ENCODE results near the gene GPR32. TPM values are rescaled to one million over a fixed set of nuclear protein-coding genes. Genes with fewer than 3 reads are reported as not detected.
A peak's percentile ranks its signal among the peaks of the same experiment; 100 is the strongest.

GPR32 gene
- total and polyA plus RNA-seq, 2 of the 8 experiments (the other 6 are each of a cell fraction or from before 2014, with no cell fraction given): not detected

- peak overlapping the region; percentile 88 for H2BK5ac ChIP-seq (ENCODE audit: low read depth, low read length)
- FAIRE-seq (peak; percentile 71), DNase-seq (ENCODE audit: low read depth in 1 of 2, low spot score in 2 of 2) (peak; percentile 99)
- peaks cover 1 to 5% of the 10 kb centered on the region in 2 experiments for H4K20me1 ChIP-seq (replicated peaks in 1 of 2; ENCODE audit: control insufficient read depth in 1 of 2, insufficient read depth in 2 of 2, low read length in 2 of 2)
- H2AFZ ChIP-seq (ENCODE audit: low read length): no peak overlapping the region; the same call in 1 of the 2 replicates
- H2BK20ac ChIP-seq (ENCODE audit: low read length): no peak overlapping the region
- peak overlapping the region in 3 of 4 experiments; percentile 74 to 79 (median 78); a peak in 5 of 7 replicates for H3K9ac ChIP-seq (replicated peaks in 1 of 4; ENCODE audit: extremely low read depth in 1 of 4, low read depth in 3 of 4, low read length in 3 of 4)
- H3K4ac ChIP-seq (replicated peaks; ENCODE audit: insufficient read length, low read depth, low read length): no peak overlapping the region
- peaks cover 14% of the 10 kb centered on the region for H3K23me2 ChIP-seq (ENCODE audit: low read depth, low read length)
- no peaks in the 10 kb centered on the region for H3K79me1 ChIP-seq (ENCODE audit: low read depth, low read length)
- ChIA-PET CTCF (ENCODE audit: partially characterized antibody) (interaction anchor here (0.5 to 6.2 kb wide), 30 partner anchors 10 to 339 kb away, joined by 3 to 134 read pairs (median 4); no protein-coding TSS in a partner anchor), POLR2A (ENCODE audit: partially characterized antibody) (interaction anchor here (0.6 to 11.8 kb wide), 12 partner anchors 10 to 413 kb away, joined by 3 to 72 read pairs (median 4); partner anchors contain the start of gene KLK3)
- WGBS, 2 experiments (ENCODE audit: extremely low coverage in 1 of 2, insufficient coverage in 1 of 2, insufficient read length in 1 of 2, insufficient replicate concordance in 2 of 2, low coverage in 1 of 2, low lambda C conversion rate in 2 of 2, missing lambda C conversion rate in 1 of 2): 2% methylated on average over 46 of the region's 65 CpGs; no CpG with 5 or more reads in 1 of the 2 experiments
- H3K79me2 ChIP-seq (ENCODE audit: control insufficient read depth in 1 of 2, insufficient read depth in 2 of 2, low read length in 2 of 2): peaks cover 0 to 5% of the 10 kb centered on the region in 2 experiments; a peak in 1 of 4 replicates
- no peak overlapping the region for H2BK120ac ChIP-seq (replicated peaks; ENCODE audit: low read depth, low read length)
- no peak overlapping the region for H3K23ac ChIP-seq (ENCODE audit: insufficient read length)
- H3K56ac ChIP-seq (replicated peaks; ENCODE audit: insufficient read length, low read depth, low read length): peak overlapping the region; percentile 81
- H4K91ac ChIP-seq (replicated peaks; ENCODE audit: insufficient read length, low read length): no peak overlapping the region
- H2BK12ac ChIP-seq (ENCODE audit: low read depth, low read length): 0 out of 2 replicates have a peak overlapping the region, but pooled peaks have one; percentile 39
- peak overlapping the region; percentile 20; the same call in 1 of the 2 replicates for H3K27ac ChIP-seq (ENCODE audit: low read depth, low read length)
- H2AK5ac ChIP-seq (ENCODE audit: low read depth, low read length): no peak overlapping the region
- no peaks in the 10 kb centered on the region for H3K9me3 ChIP-seq (ENCODE audit: insufficient read depth in 2 of 2, low read depth in 1 of 2, low read length in 1 of 2)
- H3K4me3 ChIP-seq (ENCODE audit: extremely low read depth in 1 of 4, insufficient read depth in 2 of 4, low read depth in 3 of 4, low read length in 4 of 4): peak overlapping the region; percentile 68 to 82 (median 74)
- peak overlapping the region; percentile 95; the same call in 1 of the 2 replicates for H2BK15ac ChIP-seq (ENCODE audit: low read length)
- no peaks in the 10 kb centered on the region for H3K36me3 ChIP-seq (ENCODE audit: control insufficient read depth in 2 of 4, insufficient read depth in 4 of 4, low read length in 3 of 4)
- H3K4me2 ChIP-seq (ENCODE audit: insufficient read depth in 1 of 2, low read depth in 2 of 2, low read length in 2 of 2): peak overlapping the region; percentile 82 to 96
- H3K18ac ChIP-seq (ENCODE audit: extremely low read depth, low read length): peak overlapping the region; percentile 94
- peak overlapping the region; percentile 83 for H4K8ac ChIP-seq (ENCODE audit: extremely low read depth, insufficient read depth, low read length)
- H4K5ac ChIP-seq (ENCODE audit: insufficient read length, low read depth, low read length): peak overlapping the region; percentile 44
- H3K4me1 ChIP-seq (replicated peaks in 1 of 4; ENCODE audit: control insufficient read depth in 3 of 4, insufficient read depth in 4 of 4, low read length in 3 of 4): peaks cover 3 to 39% (median 26%) of the 10 kb centered on the region in 4 experiments
- H3K14ac ChIP-seq (ENCODE audit: insufficient read length): no peak overlapping the region
- peaks cover 4 to 39% (median 26%) of the 10 kb centered on the region in 4 experiments for H3K27me3 ChIP-seq (replicated peaks in 1 of 4; ENCODE audit: control insufficient read depth in 3 of 4, extremely low read depth in 1 of 4, insufficient read depth in 3 of 4, low read length in 3 of 4)
- TF ChIP-seq TAF1 (IDR thresholded peaks at IDR 0.05; ENCODE audit: low read depth, low read length) (peak; percentile 86), CTCF (IDR thresholded peaks at IDR 0.05; ENCODE audit: control extremely low read depth in 1 of 3, insufficient read depth in 1 of 3, low read depth in 1 of 3, low read length in 3 of 3) (peak; percentile 63 to 80 (median 75)), EP300 (IDR thresholded peaks at IDR 0.05; ENCODE audit: borderline replicate concordance in 1 of 2, low read depth in 2 of 2, low read length in 2 of 2) (no peak), FOSL1 (IDR thresholded peaks at IDR 0.05; ENCODE audit: insufficient read depth, low read depth, low read length) (no peak), SIN3A (conservative IDR thresholded peaks at IDR 0.05 in 1 of 2, IDR thresholded peaks at IDR 0.05 in 1 of 2; ENCODE audit: low read depth in 1 of 2, low read length in 2 of 2) (no peak), GTF2F1 (IDR thresholded peaks at IDR 0.05; ENCODE audit: borderline replicate concordance, low read depth, low read length) (no peak), CHD2 (IDR thresholded peaks at IDR 0.05; ENCODE audit: low read length) (peak; percentile 95), POLR2AphosphoS5 (IDR thresholded peaks at IDR 0.05; ENCODE audit: low read depth, low read length) (peak; percentile 94)
Observed at GRCh38 chr19:50724522-50725217, 45.6 kb upstream of the GPR32 start.
